IPS-18a (cell line): Measurements from ENCODE around the gene HHIPL1.
"Not testable (repeated sequence)": the region's sequence is repeated elsewhere in the genome, so short reads cannot be mapped to it uniquely, and the experiment has no call there.

Experiments
- H3K27ac ChIP-seq: one replicate; pipeline ENCODE4 v1.5.1; 2013; ENCODE audit warnings: low read length
- H3K27me3 ChIP-seq: one replicate; pipeline ENCODE4 v1.6.1; 2013; ENCODE audit warnings: mild to moderate bottlenecking, low read length; ENCODE audit not compliant: control insufficient read depth, insufficient read depth
- H3K36me3 ChIP-seq: one replicate; pipeline ENCODE4 v1.6.1; 2013; ENCODE audit warnings: low read depth, low read length; ENCODE audit not compliant: control insufficient read depth
- H3K4me1 ChIP-seq: one replicate; pipeline ENCODE4 v1.6.1; 2013; ENCODE audit warnings: low read depth, low read length; ENCODE audit not compliant: control insufficient read depth
- H3K4me3 ChIP-seq: one replicate; pipeline ENCODE4 v1.5.1; 2013; ENCODE audit warnings: low read length
- H3K9ac ChIP-seq: one replicate; pipeline ENCODE4 v1.6.1; 2013; ENCODE audit warnings: mild to moderate bottlenecking, low read length, moderate library complexity
- H3K9me3 ChIP-seq: one replicate; pipeline ENCODE4 v1.6.1; 2013; ENCODE audit warnings: low read depth, low read length; ENCODE audit not compliant: control insufficient read depth

Gene HHIPL1

DNA sequence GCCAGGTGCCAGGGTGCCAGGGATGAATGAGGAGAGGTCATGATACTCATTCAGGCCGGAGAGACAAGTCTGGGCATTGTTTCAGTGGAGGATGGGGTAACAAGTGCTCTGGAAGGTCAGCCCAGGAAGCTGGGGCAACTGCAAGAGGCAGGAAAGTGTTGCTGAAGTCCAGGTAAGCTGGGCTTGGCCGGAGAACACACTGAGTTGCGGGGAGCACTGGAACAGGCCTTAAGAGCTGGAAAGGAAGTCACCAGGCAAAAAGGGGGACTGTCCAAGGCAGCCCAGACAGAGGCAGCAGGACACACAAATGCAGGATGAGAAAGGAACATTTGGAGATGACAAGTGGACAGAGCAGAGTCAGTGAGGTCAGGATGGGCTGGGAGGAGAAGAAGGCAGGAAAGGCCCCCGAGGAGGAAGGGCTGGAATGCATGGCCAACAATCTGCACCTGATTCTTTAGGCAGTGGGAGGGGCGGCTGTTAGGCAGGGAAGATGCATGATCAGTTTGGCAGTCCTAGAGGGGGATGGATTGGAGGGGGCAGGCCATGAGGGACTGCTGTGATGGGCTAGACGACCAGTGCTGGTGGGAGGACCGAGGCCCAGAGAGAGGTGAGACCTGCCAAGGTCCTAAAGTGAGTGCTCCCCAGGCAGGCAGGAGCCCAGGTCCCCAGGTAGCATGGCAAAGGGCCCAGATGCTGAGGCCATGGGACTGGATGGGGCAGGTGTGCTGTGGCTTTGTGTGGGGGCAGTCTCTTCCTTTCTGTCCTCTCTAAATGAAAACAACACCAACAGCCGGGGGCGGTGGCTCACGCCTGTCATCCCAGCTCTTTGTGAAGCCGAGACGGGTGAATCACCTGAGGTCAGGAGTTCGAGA is 17.2 kb upstream of the HHIPL1 start:
- H3K9ac ChIP-seq: no peak overlapping the region
- no peaks in the 10 kb centered on the region for H3K9me3 ChIP-seq
- H3K36me3 ChIP-seq: no peaks in the 10 kb centered on the region
- no peaks in the 10 kb centered on the region for H3K27me3 ChIP-seq
- H3K27ac ChIP-seq: no peak overlapping the region
- H3K4me3 ChIP-seq: no peak overlapping the region
- no peaks in the 10 kb centered on the region for H3K4me1 ChIP-seq

DNA sequence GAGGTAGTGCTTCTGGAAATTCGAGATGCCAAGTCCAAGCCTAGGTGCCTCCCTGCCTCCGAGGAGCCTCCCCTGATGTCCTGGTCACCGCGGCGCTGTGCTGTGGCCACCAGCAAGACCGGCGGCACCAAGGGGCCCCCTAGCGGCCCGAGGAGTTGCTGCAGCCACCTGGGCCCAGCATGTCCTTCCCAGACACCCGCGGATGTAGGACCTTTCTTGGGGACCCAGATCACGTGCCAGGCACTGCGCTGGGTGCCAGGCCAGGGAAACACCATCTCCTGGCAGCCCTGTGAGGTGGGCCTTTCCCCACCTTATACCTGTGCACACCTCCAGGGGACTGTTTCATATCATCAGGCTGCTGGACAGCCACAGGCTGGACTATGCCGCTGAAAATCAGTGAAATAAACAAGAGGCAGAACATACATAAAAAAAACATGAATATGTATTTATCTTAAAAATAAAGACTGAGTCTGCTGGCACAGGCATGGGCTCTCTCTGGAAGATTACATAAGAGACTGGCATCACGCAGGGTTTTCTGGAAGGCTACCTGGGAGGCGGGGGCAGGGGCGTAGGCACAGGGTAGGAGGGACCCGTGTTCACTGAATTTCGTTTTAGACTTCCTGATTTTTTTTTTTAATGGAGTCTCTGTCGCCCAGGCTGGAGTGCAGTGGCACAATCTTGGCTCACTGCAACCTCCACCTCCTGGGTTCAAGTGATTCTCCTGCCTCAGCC is 15.9 kb upstream of the HHIPL1 start:
- H3K4me3 ChIP-seq: no peak overlapping the region
- no peaks in the 10 kb centered on the region for H3K9me3 ChIP-seq
- no peak overlapping the region for H3K27ac ChIP-seq
- no peaks in the 10 kb centered on the region for H3K36me3 ChIP-seq
- no peak overlapping the region for H3K9ac ChIP-seq
- H3K4me1 ChIP-seq: no peaks in the 10 kb centered on the region
- no peaks in the 10 kb centered on the region for H3K27me3 ChIP-seq

DNA sequence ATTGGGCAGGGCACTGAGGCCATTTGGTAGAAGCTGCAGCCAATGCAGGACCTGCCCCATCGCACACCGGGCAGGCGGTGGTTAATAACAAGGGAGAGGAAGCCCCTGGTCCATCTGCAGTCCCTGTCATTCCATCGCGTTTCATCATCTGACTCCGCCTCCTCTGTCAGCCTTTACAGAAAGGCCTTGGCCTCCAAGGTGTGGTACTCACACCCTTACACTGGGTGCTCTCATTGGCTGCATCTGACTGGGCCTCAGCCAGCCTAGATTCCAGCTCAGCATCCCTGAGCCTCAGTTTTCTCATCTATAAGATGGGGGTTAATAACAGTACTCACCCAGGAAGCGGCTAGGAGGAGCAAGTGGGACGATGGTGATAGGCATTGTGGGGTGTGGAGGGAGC is 14.7 kb upstream of the HHIPL1 start:
- H3K9me3 ChIP-seq: no peaks in the 10 kb centered on the region
- H3K4me3 ChIP-seq: no peak overlapping the region
- no peak overlapping the region for H3K9ac ChIP-seq
- H3K27me3 ChIP-seq: no peaks in the 10 kb centered on the region
- no peak overlapping the region for H3K27ac ChIP-seq
- H3K36me3 ChIP-seq: no peaks in the 10 kb centered on the region
- H3K4me1 ChIP-seq: no peaks in the 10 kb centered on the region

DNA sequence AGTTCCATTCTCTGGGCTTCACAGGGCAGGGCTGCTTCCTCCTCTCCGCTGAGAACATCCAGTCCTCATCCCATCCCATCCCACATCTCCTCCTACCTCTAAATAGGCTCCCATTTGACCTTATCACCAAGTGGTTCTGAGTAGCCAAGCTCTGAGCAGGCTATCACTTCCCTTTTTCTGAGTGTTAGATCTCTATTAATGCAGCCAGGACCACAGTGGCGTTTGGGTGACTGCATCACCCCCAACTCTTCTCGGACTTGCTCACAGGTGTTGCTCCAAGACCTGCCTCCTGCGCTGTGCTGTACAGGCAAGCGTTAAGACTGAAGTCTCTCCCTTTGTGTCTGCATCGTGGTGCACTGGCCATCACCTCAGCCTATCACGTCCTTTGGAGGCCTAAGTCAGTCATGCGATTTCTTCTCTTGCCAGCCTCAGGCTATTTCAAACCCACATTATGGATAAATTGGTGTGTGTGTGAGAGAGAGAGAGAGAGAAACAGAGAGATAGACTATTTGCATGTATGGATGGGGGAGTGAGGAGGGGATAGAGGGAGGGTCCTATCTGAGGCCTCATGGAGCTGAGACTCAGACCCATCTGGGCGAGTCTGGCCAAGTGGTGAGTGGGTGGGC is 12.4 kb upstream of the HHIPL1 start:
- no peak overlapping the region for H3K27ac ChIP-seq
- H3K36me3 ChIP-seq: no peaks in the 10 kb centered on the region
- no peaks in the 10 kb centered on the region for H3K4me1 ChIP-seq
- no peaks in the 10 kb centered on the region for H3K9me3 ChIP-seq
- no peak overlapping the region for H3K9ac ChIP-seq
- no peaks in the 10 kb centered on the region for H3K27me3 ChIP-seq
- no peak overlapping the region for H3K4me3 ChIP-seq

DNA sequence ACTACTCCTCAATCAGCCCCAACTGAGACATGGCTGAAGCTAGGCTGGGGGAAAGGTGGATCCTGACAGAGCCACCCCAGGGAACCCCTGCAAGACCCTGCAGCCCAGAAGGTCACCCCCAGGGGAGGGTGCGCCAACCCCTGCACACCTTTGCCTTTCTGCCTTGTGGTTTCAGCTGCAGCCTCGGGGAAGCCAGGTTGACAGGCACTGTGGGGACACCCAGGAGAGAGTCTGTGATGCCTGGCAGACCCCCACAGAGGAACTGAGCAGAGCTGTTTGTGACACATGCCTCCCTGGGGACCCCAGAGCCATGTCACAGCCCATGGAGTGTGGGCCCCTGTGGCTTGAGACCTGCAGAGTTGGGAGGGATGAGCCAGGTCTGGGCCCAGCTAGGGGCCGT is 11.8 kb upstream of the HHIPL1 start:
- Histone ChIP-seq H3K4me1 (no peaks in the 10 kb centered on the region), H3K9me3 (no peaks in the 10 kb centered on the region), H3K9ac (no peak overlapping the region), H3K36me3 (no peaks in the 10 kb centered on the region), H3K27ac (no peak overlapping the region), H3K27me3 (no peaks in the 10 kb centered on the region), H3K4me3 (no peak overlapping the region)

DNA sequence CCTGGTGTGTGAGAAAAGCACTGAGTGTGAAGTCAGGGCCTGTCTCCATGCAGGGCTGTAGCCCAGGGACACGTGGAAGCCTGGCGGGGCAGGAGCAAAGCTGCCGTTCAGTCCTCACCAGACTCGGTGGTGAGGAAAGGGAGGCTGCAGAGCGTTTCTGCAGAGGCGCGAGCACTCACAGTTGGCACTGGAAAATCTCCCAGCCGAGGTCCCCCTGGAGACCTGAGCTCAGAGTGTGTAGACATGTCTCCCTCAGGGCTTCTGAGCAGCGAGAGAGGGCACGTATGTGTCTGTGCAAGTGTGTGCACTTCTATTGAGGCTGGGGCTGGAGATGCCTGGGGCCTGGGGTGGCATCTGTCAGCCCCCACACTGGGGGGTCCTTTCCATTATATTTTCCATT is 11.0 kb upstream of the HHIPL1 start:
- Histone ChIP-seq H3K9me3 (no peaks in the 10 kb centered on the region), H3K4me1 (no peaks in the 10 kb centered on the region), H3K27ac (no peak overlapping the region), H3K27me3 (no peaks in the 10 kb centered on the region), H3K36me3 (no peaks in the 10 kb centered on the region), H3K4me3 (no peak overlapping the region), H3K9ac (no peak overlapping the region)

DNA sequence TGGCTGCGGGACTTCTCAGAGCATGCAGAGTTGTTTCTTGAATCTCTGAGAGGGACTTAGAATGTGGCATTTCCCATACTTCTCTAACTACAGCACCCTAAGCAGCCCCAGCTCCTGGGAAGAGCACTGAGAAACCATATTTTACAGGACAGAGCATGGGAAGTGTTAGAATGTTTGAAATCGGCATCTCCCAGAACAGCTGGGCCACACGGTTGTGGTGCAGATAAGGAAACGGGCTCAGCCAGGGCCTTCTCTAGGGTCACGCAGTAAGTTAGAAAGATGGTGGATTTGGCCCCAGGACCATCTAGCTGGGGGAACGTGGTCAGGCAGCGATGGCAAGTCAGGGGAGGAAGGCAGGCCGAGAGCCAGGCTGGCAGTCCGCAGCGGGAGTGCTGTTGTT is 10.5 kb upstream of the HHIPL1 start:
- Histone ChIP-seq H3K4me3 (no peak overlapping the region), H3K9ac (no peak overlapping the region), H3K9me3 (no peaks in the 10 kb centered on the region), H3K27ac (no peak overlapping the region), H3K4me1 (no peaks in the 10 kb centered on the region), H3K27me3 (no peaks in the 10 kb centered on the region), H3K36me3 (no peaks in the 10 kb centered on the region)

DNA sequence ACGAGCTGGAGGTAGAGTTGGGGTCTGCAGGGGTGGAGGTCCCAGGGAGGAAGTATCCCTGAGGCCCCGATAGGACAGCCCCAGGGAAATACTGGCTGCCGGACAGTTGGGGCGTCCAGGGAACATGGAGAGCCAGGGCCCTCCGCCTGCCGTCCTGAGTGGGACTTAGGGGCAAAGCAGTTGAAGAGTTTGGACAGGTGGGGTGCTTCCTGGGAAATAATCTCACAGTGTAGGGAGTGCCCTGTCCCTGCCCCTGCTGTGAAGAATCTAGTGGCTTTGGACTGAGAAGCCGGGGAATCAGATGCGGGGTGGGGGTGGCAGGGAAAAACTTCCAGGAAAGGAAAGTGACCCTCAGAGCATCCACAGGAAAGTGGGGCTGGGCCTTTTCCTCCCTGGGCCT is 9.8 kb upstream of the HHIPL1 start:
- Histone ChIP-seq H3K9me3 (no peaks in the 10 kb centered on the region), H3K27me3 (no peaks in the 10 kb centered on the region), H3K4me3 (no peak overlapping the region), H3K27ac (no peak overlapping the region), H3K4me1 (no peaks in the 10 kb centered on the region), H3K9ac (no peak overlapping the region), H3K36me3 (no peaks in the 10 kb centered on the region)

DNA sequence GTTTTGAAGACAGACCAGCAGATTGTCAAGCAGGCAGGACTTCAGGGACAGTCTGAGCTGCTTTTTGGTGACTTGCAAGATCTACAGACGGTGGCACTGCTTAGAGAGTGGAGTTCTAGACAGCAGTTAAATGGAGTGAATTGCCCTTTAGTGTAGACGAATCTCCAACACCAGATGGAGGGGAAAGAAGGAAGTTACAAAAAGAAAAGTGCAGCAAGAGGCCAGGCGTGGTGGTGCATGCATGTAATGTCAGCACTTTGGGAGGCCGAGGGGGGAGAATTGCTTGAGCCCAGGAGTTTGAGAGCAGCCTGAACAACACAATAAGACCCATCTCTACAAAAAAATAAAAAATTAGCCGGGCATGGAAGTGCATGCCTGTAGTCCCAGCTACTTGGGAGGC is 8.4 kb upstream of the HHIPL1 start:
- Histone ChIP-seq H3K9ac (no peak overlapping the region), H3K9me3 (no peaks in the 10 kb centered on the region), H3K36me3 (no peaks in the 10 kb centered on the region), H3K4me1 (no peaks in the 10 kb centered on the region), H3K27me3 (no peaks in the 10 kb centered on the region), H3K4me3 (no peak overlapping the region), H3K27ac (no peak overlapping the region)

DNA sequence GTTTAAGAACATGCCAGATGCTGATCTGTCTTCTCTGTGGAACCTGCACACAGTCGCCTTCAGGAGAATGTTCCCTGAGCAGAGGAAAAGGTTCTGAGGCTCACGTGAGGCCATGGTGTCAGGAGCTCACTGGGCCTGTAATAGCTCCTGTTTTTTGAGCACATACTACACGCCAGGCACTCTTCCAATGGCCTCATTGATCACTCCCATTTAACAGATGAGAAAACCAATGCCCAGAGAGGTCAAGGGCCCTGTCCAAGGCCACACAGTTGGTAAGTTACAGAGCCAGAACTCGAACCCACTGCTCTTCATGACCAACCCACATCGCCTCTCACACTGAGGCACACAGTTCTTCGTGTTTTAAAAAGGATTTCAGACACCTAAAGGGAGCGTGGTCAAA is 7.3 kb upstream of the HHIPL1 start:
- no peaks in the 10 kb centered on the region for H3K36me3 ChIP-seq
- H3K27ac ChIP-seq: no peak overlapping the region

DNA sequence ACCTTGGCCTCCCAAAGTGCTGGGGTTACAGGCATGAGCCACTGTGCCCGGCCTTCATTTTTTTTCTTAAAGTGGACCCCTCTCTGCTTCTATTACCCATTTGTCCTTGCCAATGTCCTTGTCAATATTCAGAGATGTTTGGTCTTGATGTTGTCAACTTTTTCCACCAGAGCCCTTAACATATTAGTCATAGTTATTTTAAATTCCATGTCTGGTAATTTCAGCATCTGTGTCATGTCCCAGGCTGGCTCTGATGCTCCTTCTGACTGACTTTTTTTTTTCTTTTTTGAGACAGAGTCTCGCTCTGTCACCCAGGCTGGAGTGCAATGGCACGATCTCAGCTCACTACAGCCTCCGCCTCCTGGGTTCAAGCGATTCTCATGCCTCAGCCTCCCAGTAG is 2.2 kb upstream of the HHIPL1 start:
- H3K27me3 ChIP-seq: peaks cover 28% of the 10 kb centered on the region
- H3K9ac ChIP-seq, H3K9me3 ChIP-seq, H3K27ac ChIP-seq, H3K4me1 ChIP-seq, H3K4me3 ChIP-seq, H3K36me3 ChIP-seq: not testable (repeated sequence)

More for the DNA sequence above, 7.3 kb upstream of the HHIPL1 start:
- Histone ChIP-seq H3K4me3 (no peak overlapping the region), H3K4me1 (no peaks in the 10 kb centered on the region), H3K9ac (no peak overlapping the region), H3K9me3 (no peaks in the 10 kb centered on the region), H3K27me3 (no peaks in the 10 kb centered on the region)
